ENCODE measurements around the gene SHC2. TPM values are rescaled to one million over a fixed set of nuclear protein-coding genes. Genes with fewer than 3 reads are reported as not detected.
A peak's percentile ranks its signal among the peaks of the same experiment; 100 is the strongest.
"Not testable (repeated sequence)": the region's sequence is repeated elsewhere in the genome, so short reads cannot be mapped to it uniquely, and the experiment has no call there.

SHC2 gene
- total RNA-seq, 2 donors from 2014 or later: 10.7 to 19.4 TPM

- intact Hi-C loops (cut with DNase I): no loop called here
- DNase-seq (peak; percentile 15), ATAC-seq (no peak)
Measured at GRCh38 chr19:435707-436412, 25.0 kb downstream of the SHC2 start.

DNA sequence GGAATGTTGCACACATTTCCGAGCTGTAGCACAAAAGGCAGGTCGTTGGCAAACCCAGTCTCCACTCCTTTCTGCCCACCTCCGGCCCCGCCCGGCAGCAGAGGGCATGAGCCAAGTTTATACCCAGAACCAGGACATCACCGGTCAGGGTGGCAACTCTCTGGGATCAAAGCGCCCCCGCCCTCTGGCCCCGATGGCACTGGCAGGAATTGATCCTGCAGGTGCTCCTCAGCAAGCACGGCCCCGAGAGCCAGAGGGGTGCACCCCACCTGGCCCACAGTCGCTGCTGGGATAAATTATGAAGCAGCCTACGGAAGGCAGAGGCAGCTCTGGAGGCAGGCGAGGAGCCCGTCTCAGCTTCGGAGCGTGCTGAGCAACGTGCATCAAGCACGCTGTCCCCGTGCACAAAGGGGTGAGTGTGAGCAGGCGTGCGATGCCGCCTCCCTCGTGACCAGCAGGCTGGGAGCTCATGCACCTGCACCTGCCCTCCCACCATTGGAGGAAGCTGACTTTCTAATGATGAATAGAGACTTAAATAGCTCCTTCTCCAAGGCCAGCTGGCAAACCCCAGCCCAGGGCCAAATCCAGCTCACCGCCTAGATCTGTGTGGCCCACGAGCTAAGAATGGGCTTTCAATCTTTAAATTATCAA lies 25.7 kb downstream of the SHC2 start:
- intact Hi-C loops (cut with DNase I): no loop called here
- ATAC-seq: no peak
- peak; percentile 10 for DNase-seq

DNA sequence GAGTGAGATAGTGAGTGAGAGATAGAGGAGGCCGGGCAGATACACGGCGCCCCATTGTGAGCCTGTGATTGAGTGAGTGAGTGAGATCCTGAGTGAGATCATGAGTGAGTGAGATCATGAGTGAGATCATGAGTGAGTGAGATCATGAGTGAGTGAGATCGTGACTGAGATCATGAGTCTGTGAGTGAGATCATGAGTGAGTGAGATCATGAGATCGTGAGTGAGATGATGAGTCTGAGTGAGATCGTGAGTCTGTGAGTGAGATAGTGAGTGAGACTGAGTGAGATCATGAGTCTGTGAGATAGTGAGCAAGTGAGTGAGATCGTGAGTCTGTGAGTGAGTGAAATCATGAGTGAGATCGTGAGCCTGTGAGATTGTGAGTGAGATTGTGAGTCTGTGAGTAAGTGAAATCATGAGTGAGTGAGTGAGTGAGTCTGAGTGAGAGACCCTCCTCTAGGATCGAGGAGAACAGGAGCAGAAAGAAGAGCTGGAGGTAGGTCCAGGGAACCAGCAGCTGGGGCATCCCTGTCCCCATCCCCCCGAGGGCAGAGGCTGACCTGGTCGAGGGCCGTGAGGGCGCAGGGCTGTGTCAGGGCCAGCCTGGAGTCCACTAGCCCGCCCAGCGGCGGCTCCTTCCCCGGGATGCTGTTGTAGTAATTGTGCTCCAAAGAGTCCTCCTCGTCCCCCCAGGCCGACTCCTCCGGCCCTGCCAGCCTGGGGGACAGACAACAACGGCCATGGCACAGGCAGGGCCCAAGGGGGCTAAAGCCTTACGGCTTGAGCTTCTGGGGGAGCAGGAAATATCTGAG lies 26.5 kb downstream of the SHC2 start:
- ATAC-seq (no peak), DNase-seq (peak; percentile 9)
- intact Hi-C loops (cut with DNase I): no loop called here

DNA sequence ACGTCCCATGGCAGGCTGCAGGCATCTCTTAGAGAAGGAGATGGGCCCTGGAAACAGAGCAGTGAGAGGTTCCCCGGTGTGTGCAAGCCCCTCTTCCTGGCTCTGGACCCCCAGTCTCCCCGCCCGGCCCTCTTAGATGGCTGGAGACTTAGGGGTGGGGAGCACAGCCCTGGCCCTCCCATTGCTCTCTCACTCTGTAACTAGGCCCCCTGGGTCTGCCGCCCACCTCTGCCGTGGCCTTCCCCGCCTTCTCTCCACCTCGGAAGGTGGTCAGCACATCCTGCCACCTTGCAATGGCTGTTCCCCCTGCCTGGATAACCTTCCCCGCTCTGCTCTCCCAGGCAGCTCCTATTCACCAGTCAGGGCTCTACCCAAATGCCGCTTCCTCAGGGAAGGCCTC lies 30.1 kb downstream of the SHC2 start:
- intact Hi-C loops (cut with DNase I): no loop called here
- ATAC-seq: no peak
- peak; percentile 12 for DNase-seq

- DNase-seq (peak; percentile 9), ATAC-seq (no peak)
- intact Hi-C loops (cut with DNase I): no loop called here
Measured at GRCh38 chr19:428149-428548, 32.7 kb downstream of the SHC2 start.

DNA sequence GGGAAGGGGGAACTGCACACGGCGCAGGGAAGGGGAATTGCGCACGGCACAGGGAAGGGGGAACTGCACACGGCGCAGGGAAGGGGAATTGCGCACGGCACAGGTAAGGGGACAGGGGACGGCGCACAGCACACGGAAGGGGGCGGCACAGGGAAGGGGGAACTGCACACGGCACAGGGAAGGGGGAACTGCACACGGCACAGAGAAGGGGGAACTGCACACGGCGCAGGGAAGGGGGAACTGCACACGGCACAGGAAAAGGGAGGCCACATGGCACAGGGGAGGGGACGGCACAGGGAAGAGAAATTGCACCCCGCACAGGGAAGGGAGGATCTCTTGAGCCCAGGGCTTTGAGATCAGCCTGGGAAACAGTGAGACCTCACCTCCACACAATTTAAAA lies 33.2 kb downstream of the SHC2 start:
- intact Hi-C loops (cut with DNase I); DNase-seq; ATAC-seq: not testable (repeated sequence)

- intact Hi-C loops (cut with DNase I): no loop called here
- ATAC-seq (peak in 1 of 2 donors; percentile 19), DNase-seq (peak; percentile 21)
Measured at GRCh38 chr19:426725-427445, 33.9 kb downstream of the SHC2 start.

- DNase-seq (peak; percentile 16), ATAC-seq (no peak)
- intact Hi-C loops (cut with DNase I): no loop called here
Measured at GRCh38 chr19:425056-425455, 35.8 kb downstream of the SHC2 start.

DNA sequence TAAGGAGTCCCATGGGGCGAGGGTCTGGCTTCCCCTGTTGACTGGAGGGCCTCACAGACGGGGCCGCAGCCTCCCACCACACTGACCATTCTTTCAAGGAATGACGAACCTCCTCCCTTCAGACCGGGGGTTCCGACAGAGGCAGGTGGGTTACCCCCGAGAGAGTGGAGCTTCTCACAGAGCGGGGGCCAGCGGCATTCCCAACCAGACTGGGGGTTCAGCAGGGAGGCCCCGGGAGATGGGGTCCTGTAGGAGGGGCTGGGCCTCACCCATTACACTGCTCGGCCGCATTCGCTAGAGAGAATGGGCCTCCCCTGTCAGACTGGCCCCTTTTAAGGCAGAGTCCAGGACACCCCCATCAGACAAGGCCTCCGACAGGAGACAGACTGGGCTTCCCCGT lies 36.3 kb downstream of the SHC2 start:
- intact Hi-C loops (cut with DNase I): no loop called here
- no peak for DNase-seq
- no peak for ATAC-seq

GRCh38 chr19:423691-424466 lies 37.0 kb downstream of the SHC2 start:
- peak; percentile 15 for DNase-seq
- intact Hi-C loops (cut with DNase I): no loop called here
- no peak for ATAC-seq

GRCh38 chr19:422917-423226 lies 38.0 kb downstream of the SHC2 start:
- intact Hi-C loops (cut with DNase I); ATAC-seq: not testable (repeated sequence)
- peak; percentile 8 for DNase-seq

GRCh38 chr19:422213-422916 lies 38.5 kb downstream of the SHC2 start:
- intact Hi-C loops (cut with DNase I): no loop called here
- ATAC-seq (no peak), DNase-seq (peak; percentile 5)

GRCh38 chr19:419721-420515 lies 40.9 kb downstream of the SHC2 start:
- ATAC-seq (no peak), DNase-seq (peak; percentile 9)
- intact Hi-C loops (cut with DNase I): no loop called here

DNA sequence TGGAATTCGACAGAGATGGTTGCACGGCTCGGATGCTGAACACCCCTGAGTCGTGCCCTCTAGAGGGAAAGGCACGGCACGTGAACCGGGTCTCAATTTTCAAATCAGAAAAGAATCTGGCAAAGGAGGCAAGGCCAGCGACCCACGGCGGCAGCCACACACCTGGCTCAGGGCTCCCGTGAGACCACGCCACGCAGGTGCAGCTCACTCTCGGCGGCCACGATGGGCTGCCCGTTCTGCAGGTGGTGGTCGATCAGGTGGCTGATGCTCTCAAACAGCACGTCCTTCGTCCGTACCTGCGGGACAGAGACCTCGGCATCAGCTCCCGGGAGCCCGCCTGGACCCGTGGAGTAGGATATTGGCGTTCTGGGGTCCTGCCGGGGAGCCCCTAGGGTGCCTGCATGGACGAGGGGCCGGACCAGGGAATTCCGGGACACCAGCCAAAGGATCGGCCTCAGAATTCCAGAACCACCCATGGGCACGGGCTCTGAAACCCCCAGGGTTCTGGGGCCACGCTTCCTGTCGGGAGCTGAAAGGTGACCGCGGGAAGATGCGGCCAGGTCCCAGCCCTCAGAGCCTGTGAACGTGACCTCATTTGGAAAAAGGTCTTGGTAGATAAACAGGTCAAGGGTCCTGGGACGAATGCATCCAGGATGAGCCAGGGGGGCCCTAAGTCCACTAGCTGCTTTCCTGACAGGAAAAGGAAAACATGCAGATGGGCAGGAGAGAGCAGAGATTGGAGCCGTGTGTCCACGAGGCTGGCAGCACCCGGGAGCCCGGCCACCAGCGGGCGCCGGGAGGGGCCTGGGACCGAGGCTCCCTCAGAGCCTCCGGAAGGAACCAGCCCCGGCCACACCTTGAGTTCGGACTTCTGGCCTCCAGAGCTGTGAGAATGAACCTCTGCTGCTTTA lies 41.8 kb downstream of the SHC2 start:
- intact Hi-C loops (cut with DNase I): no loop called here
- ATAC-seq (peak; percentile 32 to 50), DNase-seq (peak; percentile 25)

DNA sequence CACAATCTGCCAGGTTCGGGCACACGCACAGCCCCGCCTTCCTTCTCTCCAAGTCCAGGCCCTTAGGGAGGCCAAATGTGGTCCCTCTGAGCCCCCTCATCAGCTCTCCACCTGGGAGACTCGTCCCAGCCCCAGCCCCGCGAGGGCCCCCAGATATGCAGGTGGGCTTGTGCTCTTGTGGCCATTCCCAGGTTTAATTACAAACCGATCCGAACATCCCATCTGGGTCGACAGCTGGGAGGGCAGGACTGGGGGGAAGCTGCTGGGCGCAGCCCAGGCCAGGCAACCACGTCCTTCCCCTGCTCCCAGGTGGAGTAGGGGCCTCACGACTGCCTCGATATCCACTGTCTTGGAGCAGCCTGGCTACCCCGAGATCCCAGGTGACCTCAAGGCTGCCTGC lies 44.4 kb downstream of the SHC2 start:
- peak; percentile 7 for DNase-seq
- ATAC-seq: no peak
- intact Hi-C loops (cut with DNase I): no loop called here

DNA sequence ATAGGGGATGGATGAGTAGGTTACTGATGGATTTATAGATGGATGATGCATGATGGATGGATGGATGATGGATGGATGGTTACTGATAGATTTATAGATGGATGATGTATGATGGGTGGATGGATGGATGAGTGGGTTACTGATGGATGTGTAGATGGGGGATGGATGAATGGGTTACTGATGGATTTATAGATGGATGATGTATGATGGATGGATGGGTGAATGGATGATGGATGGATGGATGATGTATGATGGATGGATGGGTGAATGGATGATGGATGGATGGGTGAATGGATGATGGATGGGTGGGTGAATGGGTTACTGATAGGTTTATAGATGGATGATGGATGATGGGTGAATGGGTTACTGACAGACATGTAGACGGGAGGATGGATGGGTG lies 45.5 kb downstream of the SHC2 start:
- intact Hi-C loops (cut with DNase I): no loop called here
- DNase-seq: no peak
- no peak for ATAC-seq
